Psoas muscle (tissue), 8 donors: ENCODE measurements around the gene MMP17. TPM values are rescaled to one million over a fixed set of nuclear protein-coding genes. Genes with fewer than 3 reads are reported as not detected.

Source experiments
- ATAC-seq, 4 donors: fragments of 200-7000 bp; cut with Tn5 transposase; one replicate each; pipeline ENCODE4 v1.9.1; 2020; ENCODE audit warnings: moderate library complexity in 3 of 4, mild to moderate bottlenecking in 2 of 4
- DNase-seq, 2 donors: peaks; one replicate each; pipeline ENCODE4 v3.0.0-alpha.2; 2020
- H3K27ac ChIP-seq: fragments of 200-600 bp; one replicate; pipeline ENCODE4 v1.8.0; 2022
- H3K27me3 ChIP-seq, 3 donors: fragments of 200-600 bp in 1 of 3; one replicate each; pipeline versions ENCODE4 v1.6.1 to v1.8.0; 2013 to 2022; ENCODE audit warnings: low read length in 2 of 3, mild to moderate bottlenecking in 2 of 3, moderate library complexity in 1 of 3; ENCODE audit not compliant: insufficient read depth in 3 of 3
- H3K36me3 ChIP-seq, 2 donors: fragments of 200-600 bp in 1 of 2; one replicate each; pipeline versions ENCODE4 v1.6.1 to v1.8.0; 2013 to 2022; ENCODE audit warnings: low read depth in 1 of 2, mild to moderate bottlenecking in 1 of 2, moderate library complexity in 1 of 2; ENCODE audit not compliant: insufficient read depth in 1 of 2
- H3K4me1 ChIP-seq: fragments of 200-600 bp; one replicate; pipeline ENCODE4 v1.8.0; 2022
- H3K4me3 ChIP-seq: fragments of 200-600 bp; one replicate; pipeline ENCODE4 v1.8.0; 2022; ENCODE audit warnings: mild to moderate bottlenecking
- H3K9me3 ChIP-seq: fragments of 200-600 bp; one replicate; pipeline ENCODE4 v1.8.0; 2022
- WGBS, 3 donors: extraction: QIAGEN DNeasy Blood & Tissue Kit; methylation state at CpG; one replicate each; pipeline versions ENCODE4 v1.1.6 to v1.1.7; 2013; 5-methylcytosine and 5-hydroxymethylcytosine counted together
- intact Hi-C, 2 donors: fragments of 100-400 bp; cut with DNase I; formaldehyde crosslinking; loops; one replicate each; pipeline versions ENCODE4 v1.11.0 to v1.14.2; 2022
- polyA plus RNA-seq, 3 donors: library from polyadenylated mRNA; stranded (reverse); fragments of 200-250 nt; gene quantifications; one replicate each; pipeline ENCODE4 v1.2.3, GENCODE V29; 2013
- total RNA-seq, 4 donors: library from RNA; stranded (reverse); fragmentation: NEBNext Ultra II Directional in 2 of 4; extraction: Animal tissue kit (Norgen Biotek cat#: 25700) in 2 of 4; gene quantifications; one replicate each; pipeline versions ENCODE4 v1.2.1 to v1.2.4, GENCODE V29; 2021 to 2023
- TF ChIP-seq, protein P1 (sequence below): fragments of 200-600 bp; IDR thresholded peaks from one replicate; pipeline ENCODE4 v1.8.0; 2022; ENCODE audit warnings: antibody characterized with exemption
- donor health status: healthy with polysubstance abuse.
- donor health status: DM: no; HTN: no; CAD: no; lungs with moderate emphysema.
- donor health status: Bipolar disorder and iron deficiency.
- donor health status: healthy.
- donor health status: DM: yes; HTN: yes; CAD: no.
- donor health status: DM: no; HTN: no; CAD: no.
- donor health status: DM: no; HTN: no; CAD: no.
- donor health status: DM: yes; HTN: yes; CAD: no.

Gene MMP17
- total and polyA plus RNA-seq, 7 donors: 0.64 to 1.4 (median 1.0) TPM

DNA sequence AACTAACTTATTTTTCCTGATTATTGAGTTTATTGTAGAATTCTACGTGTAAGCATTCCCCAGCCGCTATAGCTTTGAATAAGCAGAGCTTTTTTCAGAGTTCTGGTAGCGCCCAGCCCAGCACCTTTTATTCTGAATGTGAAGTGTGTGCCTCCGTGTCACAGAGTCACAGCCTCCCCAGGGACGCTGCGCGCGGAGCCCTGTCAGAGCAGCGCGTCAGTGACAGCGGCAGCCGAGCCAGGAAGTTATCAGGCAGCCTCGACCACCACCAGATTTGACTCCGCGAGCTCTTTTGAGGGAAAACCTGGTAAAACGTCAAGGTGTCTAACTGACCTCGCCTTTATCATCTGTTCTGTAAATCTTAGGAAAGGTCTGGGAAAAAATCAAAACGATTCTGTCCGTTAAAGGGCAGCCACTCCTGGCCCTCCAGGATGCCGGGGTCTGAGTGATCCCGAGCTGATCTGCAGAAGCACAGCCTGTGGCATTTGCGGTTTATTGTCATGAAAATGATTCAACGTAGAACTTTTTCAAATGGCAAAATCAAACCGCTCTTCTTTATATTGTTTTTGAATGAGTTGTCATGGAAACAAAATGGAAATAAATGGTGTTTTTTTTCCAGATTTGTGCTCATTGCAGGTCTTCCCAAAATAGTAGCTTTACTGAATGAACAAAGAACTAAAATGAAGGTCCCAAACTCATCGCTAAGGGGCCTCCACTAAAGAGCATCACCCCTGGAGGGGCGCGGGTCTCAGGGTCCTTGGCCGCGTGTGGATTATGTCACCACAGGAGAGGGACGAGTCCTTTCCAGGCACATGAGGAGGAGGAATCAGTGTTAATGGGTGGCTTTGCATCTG, 43.1 kb upstream of the MMP17 start:
- H3K4me3 ChIP-seq: no peak overlapping the region
- H3K36me3 ChIP-seq: peaks cover 5 to 78% of the 10 kb centered on the region in 2 donors
- H3K9me3 ChIP-seq: no peaks in the 10 kb centered on the region
- no peaks in the 10 kb centered on the region for H3K27me3 ChIP-seq
- H3K4me1 ChIP-seq: peaks cover 10% of the 10 kb centered on the region
- no peak for DNase-seq
- H3K27ac ChIP-seq: peak overlapping the region; percentile 72
- intact Hi-C loops: no loop called here
- 76 to 79% (median 78%) methylated on average over 30 of the region's 30 CpGs for WGBS, 3 donors
- ATAC-seq: peak in 1 of 4 donors; percentile 27
- TF ChIP-seq, protein P1, sequence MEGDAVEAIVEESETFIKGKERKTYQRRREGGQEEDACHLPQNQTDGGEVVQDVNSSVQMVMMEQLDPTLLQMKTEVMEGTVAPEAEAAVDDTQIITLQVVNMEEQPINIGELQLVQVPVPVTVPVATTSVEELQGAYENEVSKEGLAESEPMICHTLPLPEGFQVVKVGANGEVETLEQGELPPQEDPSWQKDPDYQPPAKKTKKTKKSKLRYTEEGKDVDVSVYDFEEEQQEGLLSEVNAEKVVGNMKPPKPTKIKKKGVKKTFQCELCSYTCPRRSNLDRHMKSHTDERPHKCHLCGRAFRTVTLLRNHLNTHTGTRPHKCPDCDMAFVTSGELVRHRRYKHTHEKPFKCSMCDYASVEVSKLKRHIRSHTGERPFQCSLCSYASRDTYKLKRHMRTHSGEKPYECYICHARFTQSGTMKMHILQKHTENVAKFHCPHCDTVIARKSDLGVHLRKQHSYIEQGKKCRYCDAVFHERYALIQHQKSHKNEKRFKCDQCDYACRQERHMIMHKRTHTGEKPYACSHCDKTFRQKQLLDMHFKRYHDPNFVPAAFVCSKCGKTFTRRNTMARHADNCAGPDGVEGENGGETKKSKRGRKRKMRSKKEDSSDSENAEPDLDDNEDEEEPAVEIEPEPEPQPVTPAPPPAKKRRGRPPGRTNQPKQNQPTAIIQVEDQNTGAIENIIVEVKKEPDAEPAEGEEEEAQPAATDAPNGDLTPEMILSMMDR: no peak

DNA sequence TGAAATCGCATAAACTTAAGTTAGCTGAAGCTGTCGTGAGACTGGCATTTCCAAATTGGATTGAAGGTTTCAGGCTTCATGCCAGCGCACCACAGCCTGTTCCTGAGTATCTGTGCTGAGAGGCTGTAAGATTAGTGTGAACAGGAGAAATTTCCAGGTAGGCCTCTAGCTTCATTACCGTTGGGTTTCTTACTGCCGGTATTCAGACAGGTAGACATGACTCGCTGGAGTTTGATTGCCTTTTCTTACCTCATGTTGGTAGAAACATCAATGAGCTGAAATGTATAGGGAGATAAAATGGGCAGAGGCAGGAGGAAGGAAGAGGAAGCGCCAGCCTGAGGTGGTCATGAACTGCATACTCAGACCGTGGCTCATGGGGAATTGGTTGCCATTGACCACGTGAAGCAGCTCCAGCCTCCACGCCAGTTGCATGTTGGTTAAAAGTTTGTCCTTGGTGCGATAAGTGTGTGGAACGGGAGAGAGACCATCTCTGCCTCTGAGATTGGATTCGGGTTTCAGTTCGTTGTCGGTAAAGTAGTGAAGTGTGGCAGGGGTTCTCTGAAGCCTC, 42.3 kb upstream of the MMP17 start:
- WGBS, 3 donors: 86 to 88% (median 88%) methylated on average over 15 of the region's 15 CpGs
- Histone ChIP-seq H3K9me3 (no peaks in the 10 kb centered on the region), H3K36me3 (peaks cover 3 to 80% of the 10 kb centered on the region in 2 donors), H3K27me3 (no peaks in the 10 kb centered on the region), H3K4me3 (no peak overlapping the region), H3K4me1 (peaks cover 10% of the 10 kb centered on the region), H3K27ac (no peak overlapping the region)
- no peak for DNase-seq
- intact Hi-C loops: no loop called here
- ATAC-seq: no peak
- TF ChIP-seq, protein P1: no peak

DNA sequence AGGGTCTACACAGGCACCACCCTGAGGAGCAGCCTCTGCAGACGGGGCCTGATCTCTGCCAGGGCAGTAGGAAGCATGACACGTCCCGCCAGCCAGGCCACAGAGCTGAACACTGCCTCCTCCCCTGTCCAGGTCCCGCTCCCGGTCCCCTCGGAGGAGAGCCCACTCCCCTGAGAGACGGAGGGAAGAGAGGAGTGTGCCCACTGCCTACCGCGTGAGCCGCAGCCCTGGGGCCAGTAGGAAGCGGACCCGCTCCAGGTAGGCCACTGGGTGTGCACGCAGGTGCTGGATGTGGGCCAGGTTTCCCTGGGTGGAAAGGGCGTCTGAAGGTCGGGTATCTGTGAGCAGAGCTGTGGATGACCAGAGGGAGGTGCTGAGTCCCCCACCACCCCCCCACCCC, 41.9 kb upstream of the MMP17 start:
- intact Hi-C loops: no loop called here
- no peaks in the 10 kb centered on the region for H3K9me3 ChIP-seq
- TF ChIP-seq, protein P1: no peak
- DNase-seq: no peak
- peaks cover 3 to 81% of the 10 kb centered on the region in 2 donors for H3K36me3 ChIP-seq
- no peak overlapping the region for H3K27ac ChIP-seq
- H3K4me3 ChIP-seq: no peak overlapping the region
- peak in 1 of 4 donors; percentile 4 for ATAC-seq
- no peaks in the 10 kb centered on the region for H3K27me3 ChIP-seq
- H3K4me1 ChIP-seq: peaks cover 10% of the 10 kb centered on the region
- WGBS, 3 donors: 78 to 90% (median 80%) methylated on average over 15 of the region's 15 CpGs

DNA sequence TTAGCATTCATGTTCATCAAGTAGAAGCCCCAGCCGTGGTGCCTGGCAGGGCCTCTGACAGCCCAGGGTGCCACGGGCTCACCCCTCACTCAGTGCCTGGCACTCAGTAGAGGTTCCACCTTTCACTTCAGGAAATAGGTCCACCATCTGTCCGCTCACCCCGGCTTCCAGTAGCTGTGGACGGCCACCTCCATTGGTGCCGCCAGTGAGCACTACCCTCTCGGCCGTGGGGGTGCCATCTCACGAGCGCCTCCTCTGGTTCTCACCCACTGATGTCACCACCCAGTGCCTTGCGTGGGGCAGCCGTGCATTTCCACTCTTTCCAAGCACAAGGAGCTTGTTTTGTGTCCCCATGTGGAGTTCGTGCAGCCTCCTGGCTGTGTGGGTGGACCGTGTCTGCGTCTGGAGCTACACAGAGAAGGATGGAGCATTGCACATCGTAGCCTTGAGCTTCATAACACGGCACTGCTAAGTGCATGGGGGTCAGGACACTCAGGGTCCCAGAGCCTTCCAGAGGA, 41.0 kb upstream of the MMP17 start:
- no peaks in the 10 kb centered on the region for H3K27me3 ChIP-seq
- H3K9me3 ChIP-seq: no peaks in the 10 kb centered on the region
- TF ChIP-seq, protein P1: no peak
- DNase-seq (no peak), ATAC-seq (no peak)
- WGBS, 3 donors: 89 to 93% (median 89%) methylated on average over 17 of the region's 17 CpGs
- no peak overlapping the region for H3K27ac ChIP-seq
- H3K4me3 ChIP-seq: no peak overlapping the region
- intact Hi-C loops: no loop called here
- H3K36me3 ChIP-seq: peaks cover 3 to 79% of the 10 kb centered on the region in 2 donors
- peaks cover 10% of the 10 kb centered on the region for H3K4me1 ChIP-seq
